Astrocyte of the spinal cord (primary cell): ENCODE measurements around the gene FAN1.

Experiments used
- DNase-seq: peaks from one replicate; pipeline ENCODE4 v3.0.0; 2011; ENCODE audit warnings: low read depth, low spot score
- H3K4me3 ChIP-seq: 2 replicates; pipeline ENCODE4 v1.5.1; 2011; ENCODE audit warnings: low read depth, mild to moderate bottlenecking, low read length, moderate library complexity
- in situ Hi-C: cut with HindIII; loops from 2 replicates; pipeline ENCODE4 v1.10.0; 2017; ENCODE audit warnings: low sequenced_read_pairs
- TF ChIP-seq, protein P1 (sequence below): IDR thresholded peaks from 2 replicates; pipeline ENCODE4 v1.5.1; 2012; ENCODE audit warnings: low read depth, mild to moderate bottlenecking, low read length, inconsistent platforms

Gene FAN1

DNA sequence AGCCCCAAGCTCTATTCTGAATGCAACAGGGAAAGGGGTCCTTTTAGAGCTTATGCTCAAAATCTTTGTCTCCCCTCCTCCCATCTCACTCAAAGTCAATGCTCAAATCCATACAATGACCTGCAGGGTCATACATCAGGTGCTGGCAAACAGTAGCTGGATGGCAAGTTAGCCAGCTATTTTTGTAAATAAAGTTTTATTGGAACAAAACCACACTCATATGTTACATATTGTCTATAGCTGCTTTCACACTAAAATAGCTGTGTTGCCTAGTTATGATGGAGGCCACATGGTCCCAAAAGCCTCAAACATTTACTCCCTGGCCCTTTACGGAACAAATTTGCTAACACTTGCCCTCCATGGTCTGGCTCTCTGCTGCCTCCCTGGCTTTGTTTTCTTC, 1.8 kb upstream of the FAN1 start:
- DNase-seq = no peak
- no peak overlapping the region for H3K4me3 ChIP-seq
- TF ChIP-seq, protein P1, sequence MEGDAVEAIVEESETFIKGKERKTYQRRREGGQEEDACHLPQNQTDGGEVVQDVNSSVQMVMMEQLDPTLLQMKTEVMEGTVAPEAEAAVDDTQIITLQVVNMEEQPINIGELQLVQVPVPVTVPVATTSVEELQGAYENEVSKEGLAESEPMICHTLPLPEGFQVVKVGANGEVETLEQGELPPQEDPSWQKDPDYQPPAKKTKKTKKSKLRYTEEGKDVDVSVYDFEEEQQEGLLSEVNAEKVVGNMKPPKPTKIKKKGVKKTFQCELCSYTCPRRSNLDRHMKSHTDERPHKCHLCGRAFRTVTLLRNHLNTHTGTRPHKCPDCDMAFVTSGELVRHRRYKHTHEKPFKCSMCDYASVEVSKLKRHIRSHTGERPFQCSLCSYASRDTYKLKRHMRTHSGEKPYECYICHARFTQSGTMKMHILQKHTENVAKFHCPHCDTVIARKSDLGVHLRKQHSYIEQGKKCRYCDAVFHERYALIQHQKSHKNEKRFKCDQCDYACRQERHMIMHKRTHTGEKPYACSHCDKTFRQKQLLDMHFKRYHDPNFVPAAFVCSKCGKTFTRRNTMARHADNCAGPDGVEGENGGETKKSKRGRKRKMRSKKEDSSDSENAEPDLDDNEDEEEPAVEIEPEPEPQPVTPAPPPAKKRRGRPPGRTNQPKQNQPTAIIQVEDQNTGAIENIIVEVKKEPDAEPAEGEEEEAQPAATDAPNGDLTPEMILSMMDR = no peak
- in situ Hi-C loops = no loop called here

DNA sequence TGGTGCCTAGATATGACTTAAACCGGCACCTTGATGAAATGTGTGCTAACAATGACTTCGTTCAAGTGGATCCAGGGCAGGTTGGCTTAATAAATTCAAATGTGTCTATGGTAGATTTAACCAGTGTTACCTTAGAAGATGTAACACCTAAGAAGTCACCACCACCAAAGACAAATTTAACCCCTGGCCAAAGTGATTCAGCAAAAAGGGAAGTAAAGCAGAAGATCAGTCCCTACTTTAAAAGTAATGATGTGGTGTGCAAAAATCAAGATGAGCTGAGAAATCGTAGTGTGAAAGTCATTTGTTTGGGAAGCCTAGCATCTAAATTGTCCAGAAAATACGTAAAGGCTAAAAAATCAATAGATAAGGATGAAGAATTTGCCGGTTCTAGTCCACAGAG, 1.1 kb downstream of the FAN1 start:
- H3K4me3 ChIP-seq = no peak overlapping the region
- DNase-seq = no peak
- TF ChIP-seq, protein P1 = no peak
- in situ Hi-C loops = no loop called here

DNA sequence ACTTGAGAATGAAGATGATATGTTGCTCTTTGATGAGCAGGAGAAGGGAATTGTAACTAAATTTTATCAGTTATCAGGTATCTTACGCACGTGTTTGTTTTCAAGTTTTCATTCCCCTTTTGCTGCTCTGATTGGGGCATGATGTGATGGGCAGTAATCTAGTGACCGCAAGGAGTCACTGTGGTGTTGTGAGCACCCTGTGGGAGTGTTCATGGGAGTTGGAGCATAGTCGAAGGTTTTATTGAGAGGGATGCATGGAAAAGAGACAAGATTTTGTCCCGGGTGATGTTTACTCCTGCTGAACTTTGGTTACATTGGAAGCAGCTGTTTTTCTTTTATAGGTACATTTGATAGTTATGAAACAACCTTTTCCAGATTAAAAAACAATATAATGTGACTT, 2.1 kb downstream of the FAN1 start:
- DNase-seq = no peak
- H3K4me3 ChIP-seq = no peak overlapping the region
- TF ChIP-seq, protein P1 = no peak
- in situ Hi-C loops = no loop called here

- in situ Hi-C loops = no loop called here
- DNase-seq = no peak
- TF ChIP-seq, protein P1 = no peak
- H3K4me3 ChIP-seq = no peak overlapping the region
These were observed 2.7 kb downstream of the FAN1 start for GRCh38 chr15:30906366-30906765.

DNA sequence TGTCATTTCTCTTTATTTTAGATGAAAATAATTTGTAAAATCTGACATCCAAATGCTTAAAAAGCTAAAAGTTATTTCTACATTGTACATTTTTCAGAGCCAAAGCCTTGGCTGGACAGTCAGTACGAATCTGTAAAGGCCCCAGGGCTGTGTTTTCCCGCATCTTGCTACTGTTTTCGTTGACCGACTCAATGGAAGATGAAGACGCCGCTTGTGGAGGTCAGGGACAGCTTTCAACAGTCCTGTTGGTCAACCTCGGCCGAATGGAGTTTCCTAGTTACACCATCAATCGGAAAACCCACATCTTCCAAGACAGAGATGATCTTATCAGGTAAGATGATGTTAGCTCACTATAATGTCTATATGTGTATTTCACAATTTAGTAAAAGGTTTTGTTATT, 10.0 kb downstream of the FAN1 start:
- H3K4me3 ChIP-seq = no peak overlapping the region
- DNase-seq = no peak
- in situ Hi-C loops = no loop called here
- TF ChIP-seq, protein P1 = no peak

DNA sequence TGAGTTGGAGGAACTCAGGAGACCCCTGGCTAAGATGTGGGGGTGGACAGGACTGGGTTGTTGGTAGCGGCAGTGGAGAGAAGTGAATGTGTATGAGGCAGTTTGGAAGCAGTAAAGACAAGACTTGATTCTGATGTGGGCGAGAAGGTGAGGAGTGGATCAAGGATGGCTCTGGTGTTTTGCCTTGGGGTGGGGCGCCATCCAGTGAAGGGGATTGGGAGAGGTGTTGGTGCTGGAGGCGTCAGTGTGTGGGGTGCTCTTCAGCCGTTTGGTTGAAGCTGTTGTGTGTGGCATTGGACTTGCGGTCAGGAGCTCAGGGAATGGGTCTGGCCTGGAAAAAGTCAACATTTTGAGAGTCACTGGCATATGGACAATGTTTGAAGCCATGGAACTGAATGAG, 13.3 kb downstream of the FAN1 start:
- no peak for DNase-seq
- in situ Hi-C loops = no loop called here
- TF ChIP-seq, protein P1 = no peak
- H3K4me3 ChIP-seq = no peak overlapping the region

DNA sequence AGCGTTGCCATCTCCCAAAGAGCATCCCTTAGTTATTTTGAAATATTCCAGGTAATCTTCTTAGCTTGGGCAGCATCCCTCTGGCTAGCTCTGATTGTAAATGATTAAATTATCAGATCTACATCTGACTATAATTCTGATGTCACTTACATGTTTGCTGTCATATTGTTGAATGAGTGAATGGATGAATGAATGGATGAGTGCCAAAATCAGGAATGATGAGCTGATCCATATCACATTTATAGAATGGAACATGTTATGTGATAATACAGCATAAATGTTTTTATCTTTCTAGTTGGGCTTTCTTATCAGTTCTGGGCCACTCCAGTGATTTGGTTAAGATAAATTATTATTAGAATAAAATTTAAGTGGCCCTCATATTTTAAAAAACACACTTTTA, 14.0 kb downstream of the FAN1 start:
- TF ChIP-seq, protein P1 = no peak
- no peak overlapping the region for H3K4me3 ChIP-seq
- in situ Hi-C loops = no loop called here
- no peak for DNase-seq
